Muscle layer of duodenum (tissue), 2 donors: ENCODE data around the gene CCL25.
"Not testable (repeated sequence)": the region's sequence is repeated elsewhere in the genome, so short reads cannot be mapped to it uniquely, and the experiment has no call there.

Experiments
- H3K27ac ChIP-seq: one replicate; pipeline ENCODE4 v1.7.0; 2013; ENCODE audit warnings: mild to moderate bottlenecking, low read length
- H3K27me3 ChIP-seq: one replicate; pipeline ENCODE4 v1.7.0; 2013; ENCODE audit warnings: low read depth, mild to moderate bottlenecking, control low read depth, low read length
- H3K36me3 ChIP-seq, 2 donors: one replicate each; pipeline ENCODE4 v1.7.0; 2013; ENCODE audit warnings: low read length in 2 of 2, control low read depth in 1 of 2, mild to moderate bottlenecking in 1 of 2; ENCODE audit not compliant: insufficient read depth in 2 of 2, control insufficient read depth in 1 of 2
- H3K4me1 ChIP-seq, 2 donors: one replicate each; pipeline ENCODE4 v1.7.0; 2013; ENCODE audit warnings: low read length in 2 of 2, mild to moderate bottlenecking in 2 of 2, control low read depth in 1 of 2, moderate library complexity in 1 of 2; ENCODE audit not compliant: insufficient read depth in 2 of 2, control insufficient read depth in 1 of 2
- H3K4me3 ChIP-seq, 2 donors: one replicate each; pipeline ENCODE4 v1.7.0; 2013; ENCODE audit warnings: low read length in 2 of 2, low read depth in 1 of 2, mild to moderate bottlenecking in 1 of 2
- H3K9me3 ChIP-seq, 2 donors: one replicate each; pipeline ENCODE4 v1.7.0; 2013; ENCODE audit warnings: low read length in 2 of 2, control low read depth in 1 of 2, mild to moderate bottlenecking in 1 of 2; ENCODE audit not compliant: control insufficient read depth in 1 of 2
- donor health status: healthy.

Gene CCL25

DNA sequence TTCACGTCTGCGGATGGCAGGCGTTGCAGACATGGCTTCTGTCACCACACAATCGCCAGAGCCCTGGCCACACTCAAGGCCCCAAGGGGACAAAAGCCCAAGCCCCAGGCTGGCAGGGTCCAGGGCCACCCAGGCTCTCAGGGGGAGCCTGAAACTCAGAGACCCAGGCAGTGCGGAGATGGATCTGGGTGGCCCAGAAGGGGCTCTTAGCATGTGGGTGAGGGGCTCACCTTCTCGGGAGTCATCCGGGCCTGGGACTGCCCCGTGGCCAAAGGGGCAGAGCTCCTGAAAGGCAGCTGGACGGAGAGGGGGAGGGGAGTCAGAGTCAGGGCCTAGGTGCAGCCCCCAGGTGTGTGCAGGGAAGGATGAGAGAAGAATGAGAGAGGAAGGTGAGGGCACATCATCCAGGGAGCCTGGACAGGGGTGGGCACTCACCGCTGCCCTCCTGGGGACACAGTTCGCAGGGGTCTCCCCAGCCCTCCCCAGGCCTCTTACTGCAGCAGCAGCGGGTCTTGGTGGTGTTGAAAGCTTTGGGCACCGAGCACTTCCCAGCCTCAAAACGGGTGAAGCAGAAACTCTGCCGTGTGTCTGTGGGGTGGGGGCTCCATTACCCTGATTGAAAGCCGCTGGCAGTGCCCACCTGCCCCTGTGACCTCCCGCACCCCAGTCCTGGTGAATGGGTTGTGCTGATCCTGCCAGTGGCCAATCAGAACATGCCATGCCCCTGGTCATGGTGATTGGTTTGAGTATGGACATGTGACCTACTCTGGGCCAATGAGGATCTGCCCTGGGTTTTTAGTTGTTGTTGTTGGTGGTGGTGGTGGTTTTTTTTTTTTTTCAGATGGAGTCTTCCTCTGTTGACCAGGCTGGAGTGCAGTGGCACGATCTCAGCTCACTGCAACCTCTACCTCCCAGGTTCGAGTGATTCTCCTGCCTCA lies 37.4 kb downstream of the CCL25 start:
- H3K4me3 ChIP-seq: no peak overlapping the region
- no peak overlapping the region for H3K27ac ChIP-seq
- peaks cover 5 to 22% of the 10 kb centered on the region in 2 donors for H3K9me3 ChIP-seq
- no peaks in the 10 kb centered on the region for H3K27me3 ChIP-seq
- no peaks in the 10 kb centered on the region for H3K36me3 ChIP-seq
- H3K4me1 ChIP-seq: no peaks in the 10 kb centered on the region

DNA sequence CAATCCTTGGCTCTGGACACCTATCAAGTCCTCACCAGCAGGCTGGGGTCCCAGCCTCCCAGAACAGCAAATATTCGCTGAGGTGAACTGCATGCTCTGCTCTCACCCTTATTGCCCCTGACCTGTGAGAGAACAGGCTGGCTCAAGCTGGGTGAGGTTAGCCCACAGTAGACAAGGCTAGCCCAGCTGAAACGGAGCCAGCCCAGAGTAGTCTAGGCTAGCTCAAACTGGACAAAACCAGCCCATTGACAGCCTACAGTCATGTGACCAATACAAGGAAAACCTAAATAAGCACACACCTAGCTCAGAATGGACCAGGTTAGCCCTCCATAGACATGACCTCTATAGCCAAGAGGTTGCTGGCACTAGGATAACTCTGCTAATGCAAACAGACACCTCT lies 38.4 kb downstream of the CCL25 start:
- no peaks in the 10 kb centered on the region for H3K27me3 ChIP-seq
- peaks cover 14 to 31% of the 10 kb centered on the region in 2 donors for H3K9me3 ChIP-seq
- no peaks in the 10 kb centered on the region for H3K4me1 ChIP-seq
- no peaks in the 10 kb centered on the region for H3K36me3 ChIP-seq
- H3K27ac ChIP-seq: no peak overlapping the region
- H3K4me3 ChIP-seq: no peak overlapping the region

DNA sequence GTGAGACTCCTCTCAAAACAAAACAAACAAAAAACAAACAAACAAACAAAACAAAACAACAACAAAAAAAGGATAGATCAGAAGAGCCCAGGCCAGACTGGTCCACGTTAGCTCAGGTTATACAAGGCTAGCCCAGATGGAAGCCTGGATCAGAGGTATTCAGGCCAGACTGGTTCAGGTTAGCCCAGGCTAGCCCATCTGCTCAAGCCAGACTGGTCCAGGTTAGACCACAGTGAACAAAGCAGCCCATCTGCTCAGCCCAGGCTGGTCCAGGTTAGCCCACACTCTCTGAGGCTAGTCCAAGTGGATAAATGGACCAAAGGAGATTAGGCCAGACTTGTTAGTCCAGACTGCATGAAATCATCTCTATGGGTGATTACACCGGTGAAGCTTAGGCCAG lies 41.2 kb downstream of the CCL25 start:
- no peaks in the 10 kb centered on the region for H3K27me3 ChIP-seq
- H3K4me3 ChIP-seq: peak overlapping the region in 1 of 2 donors; percentile 6
- no peak overlapping the region for H3K27ac ChIP-seq
- H3K36me3 ChIP-seq: no peaks in the 10 kb centered on the region
- peaks cover 21 to 47% of the 10 kb centered on the region in 2 donors for H3K9me3 ChIP-seq
- no peaks in the 10 kb centered on the region for H3K4me1 ChIP-seq

DNA sequence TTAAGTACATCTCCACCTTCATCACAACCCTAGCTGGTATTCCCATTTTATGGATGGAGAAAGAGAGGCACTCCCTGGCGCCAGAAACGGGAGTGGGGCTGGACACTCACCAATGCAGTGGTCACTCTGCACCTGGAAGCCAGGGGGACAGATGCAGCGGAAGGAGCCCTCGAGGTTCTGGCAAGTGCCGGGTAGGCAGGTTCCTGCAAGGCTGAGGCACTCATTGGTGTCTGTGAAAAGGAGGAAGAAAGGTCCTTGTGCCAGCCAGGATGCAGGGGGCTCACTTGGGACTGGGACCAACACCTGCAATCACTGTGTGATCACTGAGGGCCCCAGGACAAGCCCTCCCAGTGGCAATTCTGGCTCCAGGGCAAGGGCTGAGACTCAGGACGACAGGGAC lies 41.8 kb downstream of the CCL25 start:
- Histone ChIP-seq H3K27me3 (no peaks in the 10 kb centered on the region), H3K9me3 (peaks cover 21 to 47% of the 10 kb centered on the region in 2 donors), H3K4me3 (peak overlapping the region in 1 of 2 donors; percentile 6), H3K27ac (no peak overlapping the region), H3K4me1 (no peaks in the 10 kb centered on the region), H3K36me3 (no peaks in the 10 kb centered on the region)

DNA sequence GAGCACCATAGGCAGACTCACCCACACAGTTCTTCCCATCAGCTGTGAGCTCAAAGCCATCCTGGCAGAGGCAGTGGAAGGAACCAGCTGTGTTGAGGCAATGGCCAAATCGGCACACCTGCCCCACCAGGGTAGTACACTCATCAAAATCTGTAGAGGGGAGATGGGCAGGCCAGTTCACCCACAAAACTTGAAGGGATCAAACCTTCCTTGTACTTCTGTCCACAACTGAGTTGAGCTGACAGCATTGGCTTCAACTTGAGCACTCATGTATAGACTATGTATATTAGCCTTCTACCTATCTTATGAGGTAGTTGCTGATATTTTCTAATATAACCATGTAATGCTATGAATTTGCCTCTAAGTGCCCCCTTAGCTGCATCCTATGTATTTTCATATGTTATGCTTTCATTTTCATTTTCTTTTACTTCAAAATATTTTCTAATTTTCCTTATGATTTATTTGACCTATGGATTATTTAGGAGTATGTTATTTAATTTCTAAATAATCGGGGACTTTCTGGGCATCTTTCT lies 42.9 kb downstream of the CCL25 start:
- peak overlapping the region in 1 of 2 donors; percentile 46 for H3K4me3 ChIP-seq
- no peaks in the 10 kb centered on the region for H3K27me3 ChIP-seq

DNA sequence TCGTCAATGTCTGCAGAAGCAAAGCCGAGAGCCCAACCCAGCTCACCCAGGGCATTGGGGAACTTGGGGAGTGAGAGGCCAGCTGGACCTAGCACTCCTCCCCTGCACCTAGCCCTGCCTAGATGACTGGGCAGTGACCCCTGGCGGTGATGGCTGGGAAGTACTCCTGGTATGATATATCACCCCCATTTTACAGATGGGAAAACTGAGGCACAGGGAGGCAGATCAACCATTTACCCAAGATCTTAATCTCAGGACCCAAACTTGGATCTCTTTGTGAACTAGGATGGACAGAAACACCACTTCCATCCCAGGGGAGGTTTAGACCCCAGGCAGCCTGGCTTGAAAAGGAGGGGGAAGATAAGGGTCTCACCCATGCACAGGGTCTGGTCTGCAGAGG lies 43.5 kb downstream of the CCL25 start:
- H3K27ac ChIP-seq: no peak overlapping the region
- peak overlapping the region in 1 of 2 donors; percentile 46 for H3K4me3 ChIP-seq
- no peaks in the 10 kb centered on the region for H3K36me3 ChIP-seq
- no peaks in the 10 kb centered on the region for H3K27me3 ChIP-seq
- no peaks in the 10 kb centered on the region for H3K4me1 ChIP-seq
- H3K9me3 ChIP-seq: peaks cover 21 to 38% of the 10 kb centered on the region in 2 donors

More for the DNA sequence above, 42.9 kb downstream of the CCL25 start:
- no peaks in the 10 kb centered on the region for H3K4me1 ChIP-seq
- H3K9me3 ChIP-seq: peaks cover 21 to 41% of the 10 kb centered on the region in 2 donors
- no peaks in the 10 kb centered on the region for H3K36me3 ChIP-seq
- H3K27ac ChIP-seq: no peak overlapping the region

DNA sequence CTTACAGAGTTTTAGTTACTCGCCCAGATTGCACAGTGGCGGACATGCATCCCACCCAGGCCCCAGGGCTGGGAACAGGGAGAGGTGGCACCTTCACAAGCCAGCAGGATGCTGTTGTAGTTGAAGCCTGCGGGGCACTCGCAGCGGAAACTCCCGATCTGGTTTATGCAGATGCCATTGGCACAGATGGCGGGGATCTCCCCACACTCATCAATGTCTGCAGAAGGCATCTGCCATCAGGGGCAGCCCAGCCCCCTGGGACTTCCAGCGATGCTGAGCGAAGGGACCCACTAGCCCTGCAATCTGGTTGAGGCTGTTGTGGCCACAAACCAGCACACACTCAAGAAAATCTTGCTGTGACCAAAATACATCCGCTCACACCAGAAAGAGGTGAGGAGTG lies 44.6 kb downstream of the CCL25 start:
- H3K36me3 ChIP-seq: no peaks in the 10 kb centered on the region
- no peak overlapping the region for H3K27ac ChIP-seq
- H3K4me3 ChIP-seq: no peak overlapping the region
- no peaks in the 10 kb centered on the region for H3K27me3 ChIP-seq
- H3K9me3 ChIP-seq: peaks cover 21 to 37% of the 10 kb centered on the region in 2 donors
- H3K4me1 ChIP-seq: no peaks in the 10 kb centered on the region

DNA sequence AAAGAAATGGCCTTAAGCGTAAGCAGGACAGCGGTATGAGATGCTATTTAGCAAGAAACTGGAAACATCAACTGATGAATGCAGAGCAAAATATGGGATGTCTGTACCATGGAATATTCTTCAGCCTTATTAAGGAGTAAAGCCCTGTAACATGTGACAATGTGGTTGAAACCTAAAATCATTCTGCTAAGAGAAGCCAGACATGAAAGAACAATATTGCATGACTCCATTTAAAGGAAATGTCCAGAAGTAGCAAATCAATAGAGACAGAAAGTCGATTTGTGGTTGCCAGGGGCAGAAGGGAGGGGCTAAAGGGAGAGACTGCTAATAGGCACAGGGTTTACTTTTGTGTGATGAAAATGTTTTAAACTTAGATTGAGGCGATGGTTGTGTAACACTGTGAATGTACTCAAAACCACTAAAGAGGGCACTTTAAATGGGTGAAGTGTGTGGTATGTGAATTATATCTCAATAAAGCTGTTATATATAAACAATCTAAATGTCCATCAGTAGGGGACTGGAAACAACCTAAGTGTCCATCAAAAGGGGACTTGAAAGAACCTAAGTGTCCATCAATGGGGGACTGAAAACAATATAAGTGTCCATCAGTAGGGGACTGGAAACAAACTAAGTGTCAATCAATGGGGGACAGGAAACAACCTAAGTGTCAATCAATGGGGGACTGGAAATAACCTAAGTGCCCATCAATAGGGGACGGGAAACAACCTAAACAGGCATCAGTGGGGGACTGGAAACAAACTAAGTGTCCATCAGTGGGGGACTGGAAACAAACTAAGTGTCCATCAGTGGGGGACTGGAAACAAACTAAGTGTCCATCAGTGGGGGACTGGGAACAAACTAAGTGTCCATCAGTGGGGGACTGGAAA lies 45.4 kb downstream of the CCL25 start:
- no peaks in the 10 kb centered on the region for H3K36me3 ChIP-seq
- peaks cover 21 to 37% of the 10 kb centered on the region in 2 donors for H3K9me3 ChIP-seq
- no peaks in the 10 kb centered on the region for H3K27me3 ChIP-seq
- H3K4me3 ChIP-seq: no peak overlapping the region
- no peaks in the 10 kb centered on the region for H3K4me1 ChIP-seq
- H3K27ac ChIP-seq: no peak overlapping the region

DNA sequence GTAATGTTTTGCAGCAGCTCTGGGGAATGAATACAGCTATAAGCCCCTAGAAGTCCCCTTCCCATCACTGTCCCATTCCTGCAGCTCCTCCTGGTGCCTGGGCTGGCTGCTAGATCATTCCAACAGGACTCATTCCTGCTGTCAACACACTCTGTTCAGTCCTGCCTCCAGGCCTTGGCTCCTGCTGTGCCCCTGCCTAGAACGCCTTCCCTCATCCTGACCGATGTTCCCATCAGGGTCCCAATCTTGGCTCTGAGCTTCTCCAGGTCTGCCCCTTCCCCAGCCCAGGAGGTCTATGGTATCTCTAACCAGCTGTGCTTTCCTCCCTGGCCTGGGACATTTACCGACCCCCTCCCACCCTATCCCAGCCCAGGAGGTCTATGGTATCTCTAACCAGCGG lies 48.8 kb downstream of the CCL25 start:
- no peak overlapping the region for H3K27ac ChIP-seq
- peaks cover 3 to 12% of the 10 kb centered on the region in 2 donors for H3K9me3 ChIP-seq
- H3K4me3 ChIP-seq: no peak overlapping the region
- no peaks in the 10 kb centered on the region for H3K4me1 ChIP-seq
- H3K27me3 ChIP-seq: no peaks in the 10 kb centered on the region
- H3K36me3 ChIP-seq: no peaks in the 10 kb centered on the region

DNA sequence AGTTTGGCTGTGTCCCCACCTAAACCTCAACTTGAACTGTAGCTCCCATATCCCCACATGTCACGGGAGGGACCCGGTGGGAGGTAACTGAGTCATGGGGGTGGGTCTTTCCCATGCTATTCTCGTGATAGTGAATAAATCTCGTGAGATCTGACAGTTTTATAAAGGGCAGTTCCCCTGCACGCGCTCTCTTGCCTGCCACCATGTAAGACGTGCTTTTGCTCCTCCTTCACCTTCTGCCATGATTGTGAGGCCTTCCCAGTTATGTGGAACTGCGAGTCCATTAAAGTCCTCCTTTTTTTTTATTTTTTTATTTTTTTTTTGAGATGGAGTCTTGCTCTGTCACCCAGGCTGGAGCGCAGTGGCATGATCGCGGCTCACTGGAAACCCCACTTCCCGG lies 49.4 kb downstream of the CCL25 start:
- H3K27ac ChIP-seq, H3K36me3 ChIP-seq: not testable (repeated sequence)

DNA sequence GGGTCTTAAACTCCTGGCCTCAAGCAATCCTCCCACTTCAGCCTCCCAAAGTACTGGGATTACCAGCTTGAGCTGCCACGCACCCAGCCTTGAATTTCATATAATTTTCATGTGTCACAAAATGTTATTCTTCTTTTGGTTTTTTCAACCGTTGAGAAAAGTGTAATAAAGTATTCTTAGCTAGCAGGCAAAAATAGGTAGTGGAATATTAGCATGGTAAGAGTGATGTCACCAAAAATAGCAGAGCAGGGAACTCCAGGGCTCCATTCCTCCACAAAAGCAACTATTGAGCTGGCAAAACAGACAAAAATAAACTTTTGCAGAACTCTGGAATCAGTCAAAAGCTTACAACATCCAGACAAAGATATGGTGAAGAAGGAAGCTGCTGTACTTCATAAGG lies 52.9 kb downstream of the CCL25 start:
- H3K9me3 ChIP-seq: no peaks in the 10 kb centered on the region
- no peaks in the 10 kb centered on the region for H3K4me1 ChIP-seq
- no peak overlapping the region for H3K4me3 ChIP-seq
- H3K27ac ChIP-seq: no peak overlapping the region
- no peaks in the 10 kb centered on the region for H3K27me3 ChIP-seq
- H3K36me3 ChIP-seq: no peaks in the 10 kb centered on the region

More for the DNA sequence above, 49.4 kb downstream of the CCL25 start:
- not testable (repeated sequence) for H3K9me3 ChIP-seq, H3K4me1 ChIP-seq, H3K27me3 ChIP-seq, H3K4me3 ChIP-seq
